LNCAP (cell line): ENCODE data around the gene COMMD1.

Experiments used
- CTCF ChIP-seq: fragments of 450-650 bp; IDR thresholded peaks from 2 replicates; pipeline ENCODE4 v1.5.1; 2017; ENCODE audit warnings: mild to moderate bottlenecking

COMMD1 gene

DNA sequence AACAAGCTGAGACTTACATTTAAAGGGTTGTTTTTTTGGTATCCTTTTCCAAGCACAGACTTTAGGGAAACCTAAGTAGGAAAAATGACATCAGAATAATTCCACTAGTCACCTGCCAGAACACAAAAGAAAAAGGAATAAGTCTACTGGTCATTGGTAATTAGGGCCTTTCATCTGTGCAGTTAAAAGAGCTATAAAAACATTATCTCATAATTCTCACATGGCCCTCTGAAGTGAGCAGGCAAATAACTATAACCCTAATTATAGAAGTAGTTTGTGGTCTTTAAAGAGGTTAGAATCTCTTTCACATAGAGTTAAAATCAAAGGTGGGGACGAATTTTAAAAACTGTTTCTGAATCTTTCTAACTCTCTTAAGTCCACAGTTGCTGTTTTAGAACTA lies 179.3 kb downstream of the COMMD1 start:
- TF ChIP-seq CTCF, result no peak

DNA sequence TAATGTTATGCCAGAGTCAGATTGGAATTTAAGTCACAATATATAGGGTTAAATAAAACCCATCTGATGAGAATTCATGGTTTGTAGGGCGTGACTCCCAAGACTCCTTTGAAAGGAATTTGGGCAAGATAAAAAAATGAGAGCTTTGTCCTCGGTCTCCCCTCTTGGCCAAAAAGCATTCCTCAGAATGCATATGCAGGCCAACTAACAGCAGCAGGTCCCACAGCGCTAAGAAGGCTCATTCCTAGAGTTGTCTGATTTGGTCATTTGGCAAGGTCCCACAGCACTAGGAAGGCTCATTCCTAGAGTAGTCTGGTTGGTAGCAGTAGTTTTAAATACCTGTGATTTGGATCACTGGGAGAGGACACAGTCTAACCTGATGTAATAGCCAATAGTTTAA lies 184.2 kb downstream of the COMMD1 start:
- no peak for TF ChIP-seq CTCF

GRCh38 chr2:62091471-62091870 lies 186.0 kb downstream of the COMMD1 start:
- no peak for TF ChIP-seq CTCF

- no peak for TF ChIP-seq CTCF
Observed at GRCh38 chr2:62099050-62099449, 193.6 kb downstream of the COMMD1 start.

DNA sequence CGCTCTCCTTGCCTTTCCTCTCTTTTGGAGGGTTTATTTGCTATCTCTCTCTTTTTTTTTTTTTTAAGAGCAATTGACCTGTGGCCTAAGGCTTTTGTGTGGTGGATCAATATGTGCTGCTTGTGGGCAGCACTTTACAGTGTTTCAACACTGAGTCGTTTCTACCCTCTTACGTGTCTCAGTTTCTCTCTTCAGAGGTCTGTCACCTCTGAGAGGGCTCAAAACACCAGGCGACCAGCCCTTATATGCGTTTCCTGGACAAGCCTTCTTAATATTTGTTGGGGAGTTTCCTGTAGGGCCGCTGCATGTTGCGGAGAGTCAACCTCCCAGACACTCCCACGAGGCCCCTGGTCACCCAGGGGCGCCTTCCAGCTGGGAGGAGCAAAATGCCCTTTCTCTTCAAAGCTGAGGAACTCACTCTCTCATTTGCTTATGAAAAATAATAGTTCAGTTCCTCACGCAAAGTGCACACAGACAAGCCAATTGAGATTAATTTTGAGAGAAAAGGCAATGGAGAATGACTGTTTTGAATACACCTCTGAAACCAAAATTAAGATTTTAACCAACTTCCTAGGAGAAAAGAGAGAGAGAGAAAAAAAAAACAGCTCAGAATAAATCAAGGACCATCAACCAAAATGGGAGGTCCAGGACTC lies 194.2 kb downstream of the COMMD1 start:
- TF ChIP-seq CTCF, result no peak

DNA sequence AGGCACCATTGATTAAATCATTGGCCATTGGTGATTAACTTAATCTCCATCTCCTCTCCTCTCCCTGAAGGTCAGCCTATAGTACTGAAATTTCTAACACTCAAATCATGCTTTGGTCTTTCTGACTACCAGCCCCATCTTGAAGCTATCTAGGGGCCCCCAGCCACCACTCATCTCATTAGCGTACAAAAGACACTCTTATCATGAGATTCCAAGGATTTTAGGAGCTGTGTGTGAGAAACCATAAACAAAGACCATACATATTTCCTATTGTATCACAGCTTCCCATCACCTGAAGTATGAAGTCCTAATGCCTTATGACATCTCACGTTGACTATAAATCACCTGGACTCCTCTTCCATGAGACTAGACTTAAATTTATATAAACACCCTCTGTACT lies 196.4 kb downstream of the COMMD1 start:
- no peak for TF ChIP-seq CTCF

- TF ChIP-seq CTCF, result no peak
Observed at GRCh38 chr2:62102402-62102920, 197.0 kb downstream of the COMMD1 start.

DNA sequence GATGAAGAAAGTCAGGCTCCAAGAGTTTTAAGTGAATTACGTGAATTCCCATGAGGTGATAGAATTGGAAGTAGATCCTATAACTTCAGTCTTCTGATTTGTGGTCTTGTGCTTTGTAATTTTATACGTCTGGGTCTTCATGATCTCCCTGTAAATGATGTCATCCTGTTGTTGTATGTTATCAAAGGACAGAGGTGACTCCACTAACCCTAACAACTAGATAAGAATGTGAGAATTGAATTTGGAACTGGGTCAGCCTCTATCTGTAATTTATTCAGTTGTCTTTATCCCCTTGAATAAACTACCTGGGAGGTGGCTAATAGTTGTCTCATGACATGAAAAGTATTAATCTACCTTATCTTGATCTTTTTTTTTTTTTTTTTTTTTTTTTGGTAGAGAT lies 204.1 kb downstream of the COMMD1 start:
- TF ChIP-seq CTCF, result no peak
